GM18861 (cell line): Measurements from ENCODE around the gene ACSF3.

Experiments used
- ATAC-seq: cut with Tn5 transposase; IDR thresholded peaks from one replicate; pipeline ENCODE4 v1.9.1; 2021; ENCODE audit not compliant: unreplicated experiment

The ACSF3 gene

GRCh38 chr16:89198417-89199240 lies 105.0 kb downstream of the ACSF3 start:
- ATAC-seq, result no peak

- ATAC-seq, result no peak
These were observed 105.8 kb downstream of the ACSF3 start for GRCh38 chr16:89199241-89200123.

- ATAC-seq, result no peak
These were observed 106.6 kb downstream of the ACSF3 start, which contains the start of gene SLC22A31 for GRCh38 chr16:89200124-89200849. SLC22A31 (minus strand) TSS chr16:89200537; CDS start chr16:89200501, 36 bp downstream.

GRCh38 chr16:89200850-89201411 lies 107.3 kb downstream of the ACSF3 start:
- ATAC-seq, result no peak

GRCh38 chr16:89201439-89202377 lies 108.1 kb downstream of the ACSF3 start:
- no peak for ATAC-seq

GRCh38 chr16:89202422-89203215 lies 109.0 kb downstream of the ACSF3 start:
- no peak for ATAC-seq
